K562 (cell line): Measurements from ENCODE around the gene ATCAY. TPM values are rescaled to one million over a fixed set of nuclear protein-coding genes. Genes with fewer than 3 reads are reported as not detected.

Experiments
- ATAC-seq: fragments of 200-7000 bp; cut with Tn5 transposase; 3 replicates; pipeline ENCODE4 v1.9.1; 2020; ENCODE audit warnings: moderate library complexity
- BruUV-seq: library from RNA; stranded (reverse); fragments of 400-500 nt; replicated peaks from 2 replicates; lab custom pipeline; 2021; lab: Mats Ljungman, UMichigan
- CTCF ChIA-PET: fragments of 300-600 bp; formaldehyde crosslinking; extraction: SDS; loops from one replicate; lab custom pipeline; 2021; ENCODE audit warnings: low intra/inter-chr PET ratio; lab: Yijun Ruan, JAX
- POLR2A ChIA-PET: fragments of 300-600, 350-650 bp; sonication (Branson Sonifier 250); formaldehyde crosslinking; extraction: SDS; loops from one replicate; lab custom pipeline; 2021; ENCODE audit warnings: antibody characterized with exemption, inconsistent platforms; lab: Yijun Ruan, JAX
- DNase-seq, 4 experiments: peaks; one replicate each; pipeline versions ENCODE4 v3.0.0 to v3.0.0-alpha.2; 2011 to 2018; ENCODE audit warnings: low spot score in 3 of 4, mixed read lengths in 3 of 4; ENCODE audit errors: extremely low read depth in 1 of 4
- FAIRE-seq: peaks from 2 replicates; lab custom pipeline; 2011; peaks lifted over from hg19 to GRCh38; lab: Jason Lieb, UNC
- H2AFZ ChIP-seq: 2 replicates; pipeline ENCODE4 v1.6.0; 2011; ENCODE audit warnings: low read depth, low read length, control low read depth, inconsistent platforms
- H3K27ac ChIP-seq: fragments of 200-600 bp; 3 replicates; pipeline ENCODE4 v1.8.0; 2011; ENCODE audit warnings: low read depth, mild to moderate bottlenecking, control low read depth, inconsistent platforms, low read length, moderate library complexity, mixed read lengths; ENCODE audit errors: extremely low read depth
- H3K27me3 ChIP-seq, 2 experiments: fragments of 300-600 bp in 1 of 2; 2 replicates in 1 of 2; 3 replicates in 1 of 2; pipeline versions ENCODE4 v1.6.0 to v1.8.0; 2011; ENCODE audit warnings: inconsistent platforms in 2 of 2, low read length in 2 of 2, mild to moderate bottlenecking in 1 of 2, mixed read lengths in 1 of 2, moderate library complexity in 1 of 2; ENCODE audit not compliant: control insufficient read depth in 2 of 2, insufficient read depth in 2 of 2
- H3K36me3 ChIP-seq: fragments of 300-600 bp; 3 replicates; pipeline ENCODE4 v1.8.0; 2011; ENCODE audit warnings: mild to moderate bottlenecking, low read length, inconsistent platforms; ENCODE audit not compliant: control insufficient read depth, insufficient read depth
- H3K4me1 ChIP-seq, 2 experiments: fragments of 200-600 bp in 1 of 2; replicated peaks in 1 of 2; 2 replicates in 1 of 2; 3 replicates in 1 of 2; pipeline versions ENCODE4 v1.5.1 to v1.8.0; 2011; ENCODE audit warnings: inconsistent platforms in 2 of 2, low read length in 2 of 2, mild to moderate bottlenecking in 1 of 2, mixed read lengths in 1 of 2, moderate library complexity in 1 of 2; ENCODE audit not compliant: control insufficient read depth in 2 of 2, insufficient read depth in 2 of 2
- H3K4me2 ChIP-seq: 2 replicates; pipeline ENCODE4 v1.6.1; 2011; ENCODE audit warnings: low read length, control low read depth, inconsistent platforms, mixed read lengths; ENCODE audit not compliant: insufficient read depth
- H3K4me3 ChIP-seq: fragments of 200-600 bp; sonication (generic), shearing (Covaris generic); 2 replicates; pipeline ENCODE4 v1.5.1; 2016; ENCODE audit warnings: control low read depth, inconsistent platforms
- H3K79me2 ChIP-seq: fragments of 200-600 bp; 3 replicates; pipeline ENCODE4 v1.8.0; 2011; ENCODE audit warnings: low read length, inconsistent platforms; ENCODE audit not compliant: control insufficient read depth, insufficient read depth
- H3K9ac ChIP-seq, 2 experiments: 2 replicates each; pipeline versions ENCODE4 v1.6.0 to v1.6.1; 2011; ENCODE audit warnings: low read depth in 2 of 2, low read length in 2 of 2, control low read depth in 1 of 2, inconsistent platforms in 1 of 2, mild to moderate bottlenecking in 1 of 2, mixed read lengths in 1 of 2; ENCODE audit not compliant: insufficient read depth in 1 of 2
- H3K9me1 ChIP-seq: one replicate; pipeline ENCODE4 v1.6.0; 2011; ENCODE audit warnings: inconsistent platforms, mild to moderate bottlenecking, low read length, moderate library complexity; ENCODE audit not compliant: control insufficient read depth, insufficient read depth
- H3K9me3 ChIP-seq: replicated peaks from 2 replicates; pipeline ENCODE4 v1.5.1; 2011; ENCODE audit warnings: low read depth, low read length, inconsistent platforms; ENCODE audit not compliant: control insufficient read depth, insufficient read depth
- H4K20me1 ChIP-seq: replicated peaks from 2 replicates; pipeline ENCODE4 v1.6.1; 2011; ENCODE audit warnings: low read length, inconsistent platforms, mixed read lengths; ENCODE audit not compliant: control insufficient read depth, insufficient read depth
- CHD4 ChIP-seq: fragments of 200-600 bp; sonication (generic); IDR thresholded peaks from 3 replicates; pipeline ENCODE4 v1.6.1; 2012; ENCODE audit warnings: low read depth, mild to moderate bottlenecking, mixed read lengths, low read length, inconsistent platforms; ENCODE audit not compliant: insufficient read depth, insufficient replicate concordance, poor library complexity, severe bottlenecking
- NCOA4 ChIP-seq: fragments of 450-650 bp; IDR thresholded peaks from 2 replicates; pipeline ENCODE4 v1.6.1; 2018; ENCODE audit warnings: mild to moderate bottlenecking; ENCODE audit not compliant: partially characterized antibody
- XRCC4 ChIP-seq: IDR thresholded peaks from one replicate; pipeline ENCODE4 v1.6.1; 2011; ENCODE audit not compliant: insufficient read depth, insufficient read length; ENCODE audit errors: extremely low read depth
- ZBTB7A ChIP-seq: IDR thresholded peaks from 2 replicates; pipeline ENCODE4 v1.6.1; 2011; ENCODE audit warnings: low read depth, mild to moderate bottlenecking, low read length, moderate library complexity, borderline replicate concordance; ENCODE audit not compliant: control insufficient read depth
- WGBS: fragments of 100-300 bp; shearing (Covaris generic); methylation state at CpG from one replicate; pipeline ENCODE4 v1.1.6; 2016; ENCODE audit warnings: low coverage, mixed read lengths; ENCODE audit not compliant: insufficient coverage; ENCODE audit errors: missing lambda C conversion rate; 5-methylcytosine and 5-hydroxymethylcytosine counted together
- in situ Hi-C: fragments of 300-500 bp; cut with MboI; formaldehyde crosslinking; loops from 4 replicates; pipeline ENCODE4 v1.15.0; 2018; ENCODE audit warnings: inconsistent platforms, mixed read lengths
- intact Hi-C: fragments of 100-400 bp; cut with micrococcal nuclease; formaldehyde crosslinking; loops from 2 replicates; pipeline ENCODE4 v1.14.2; 2022
- polyA plus RNA-seq, 8 experiments: library from polyadenylated mRNA; depleted of rRNA in 4 of 8; stranded (reverse) in 5 of 8; unstranded in 3 of 8; fragments of >200 nt; fragmentation: Nextera tagmentation in 2 of 8; fragmentation: Illumina TruSeq in 1 of 8; extraction: Ambion mirVana in 2 of 8; extraction: Trizol in 1 of 8; gene quantifications; 2 replicates each; pipeline versions ENCODE4 v1.2.1 to v1.2.3, GENCODE V29; 2011 to 2014; ENCODE audit warnings: inconsistent platforms in 1 of 8, missing spikeins in 1 of 8
- total RNA-seq, 7 experiments: library from RNA; depleted of rRNA in 6 of 7; stranded (reverse); fragments of >200 nt in 6 of 7; fragmentation: Illumina TruSeq in 2 of 7; extraction: Trizol in 2 of 7; gene quantifications; 2 replicates each; pipeline versions ENCODE4 v1.2.1 to v1.2.3, GENCODE V29; 2011 to 2021; ENCODE audit warnings: low replicate concordance in 1 of 7
- TF ChIP-seq, protein P1 (sequence below): fragments of 450-650 bp; IDR thresholded peaks from 2 replicates; pipeline ENCODE4 v1.6.1; 2016; ENCODE audit warnings: borderline replicate concordance
- TF ChIP-seq, protein P2 (sequence below), 3 experiments: fragments of 200-800 bp in 1 of 3; sonication (Bioruptor generic) in 1 of 3; sonication (generic) in 1 of 3; formaldehyde crosslinking in 1 of 3; IDR thresholded peaks; 2 replicates each; pipeline versions ENCODE4 v1.6.1 to v1.8.0; 2016 to 2022; ENCODE audit warnings: mild to moderate bottlenecking in 2 of 3, missing compliant biosample characterization in 2 of 3, missing genetic modification characterization in 2 of 3, missing genetic modification reagents in 1 of 3
- TF ChIP-seq, protein P3 (sequence below): fragments of 250-450 bp; sonication (Bioruptor Pico); IDR thresholded peaks from 2 replicates; pipeline ENCODE4 v1.8.0; 2022; ENCODE audit warnings: inconsistent platforms, mild to moderate bottlenecking, moderate library complexity, borderline replicate concordance

ATCAY gene
- total and polyA plus RNA-seq, 9 of the 15 experiments (the other 6 are each of a cell fraction or from before 2014, with no cell fraction given) = not detected

DNA sequence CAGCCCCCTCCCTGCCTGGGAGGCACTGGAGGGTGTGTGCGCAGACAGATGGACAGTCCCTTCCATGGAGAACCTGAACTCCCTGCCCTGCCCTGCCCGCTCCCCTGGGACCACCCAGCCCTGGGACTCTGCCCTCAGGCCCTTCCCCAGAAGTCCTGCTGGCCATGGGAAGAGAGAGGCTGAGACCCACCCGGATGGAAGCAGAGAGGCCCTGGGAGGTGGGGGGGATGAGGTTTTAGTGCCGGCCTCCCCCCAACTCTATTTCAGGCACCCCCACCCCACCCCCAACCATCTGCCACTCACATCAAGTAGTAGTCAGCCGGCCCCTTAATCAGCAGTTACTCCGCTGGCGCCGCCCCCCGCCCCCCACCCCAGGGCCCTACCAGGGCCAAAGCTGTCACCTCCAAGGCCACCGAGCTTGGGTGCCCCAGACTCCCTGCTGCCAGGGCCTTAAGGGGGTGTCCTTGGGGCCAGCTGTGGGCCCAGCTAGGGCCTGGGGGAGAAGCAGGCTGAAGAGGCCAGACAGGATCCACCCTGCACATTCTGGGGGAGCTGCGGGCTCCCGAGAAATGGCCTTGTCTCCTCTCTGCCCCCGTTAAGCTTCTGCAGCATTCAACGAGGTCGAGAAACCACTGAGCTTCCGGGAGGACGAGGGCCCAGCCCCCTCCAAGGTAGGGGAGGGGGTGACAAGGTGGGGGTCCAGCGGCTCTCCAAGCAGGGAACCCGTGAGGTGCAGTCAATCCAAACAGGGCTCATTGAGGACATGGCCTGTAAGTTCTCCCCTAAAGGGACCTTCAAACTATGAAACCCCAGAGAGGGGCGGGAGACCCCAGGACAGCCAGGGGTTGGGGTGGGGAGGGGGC, 69.7 kb downstream of the ATCAY start:
- BruUV-seq = no TSS peak
- Histone ChIP-seq H3K4me1 (peaks cover 33 to 66% of the 10 kb centered on the region in 2 experiments), H3K36me3 (no peaks in the 10 kb centered on the region), H3K9me1 (peaks cover 7% of the 10 kb centered on the region), H3K9ac (peak overlapping the region; percentile 62 to 91), H2AFZ (peak overlapping the region; percentile 78), H3K9me3 (no peaks in the 10 kb centered on the region), H3K27ac (peak overlapping the region; percentile 60), H4K20me1 (peaks cover 4% of the 10 kb centered on the region; the same call in 1 of the 2 replicates), H3K4me2 (peak overlapping the region; percentile 46), H3K4me3 (no peak overlapping the region; the same call in 1 of the 2 replicates), H3K27me3 (no peaks in the 10 kb centered on the region), H3K79me2 (no peaks in the 10 kb centered on the region)
- peak; percentile 94 for TF ChIP-seq ZBTB7A
- TF ChIP-seq, protein P1, sequence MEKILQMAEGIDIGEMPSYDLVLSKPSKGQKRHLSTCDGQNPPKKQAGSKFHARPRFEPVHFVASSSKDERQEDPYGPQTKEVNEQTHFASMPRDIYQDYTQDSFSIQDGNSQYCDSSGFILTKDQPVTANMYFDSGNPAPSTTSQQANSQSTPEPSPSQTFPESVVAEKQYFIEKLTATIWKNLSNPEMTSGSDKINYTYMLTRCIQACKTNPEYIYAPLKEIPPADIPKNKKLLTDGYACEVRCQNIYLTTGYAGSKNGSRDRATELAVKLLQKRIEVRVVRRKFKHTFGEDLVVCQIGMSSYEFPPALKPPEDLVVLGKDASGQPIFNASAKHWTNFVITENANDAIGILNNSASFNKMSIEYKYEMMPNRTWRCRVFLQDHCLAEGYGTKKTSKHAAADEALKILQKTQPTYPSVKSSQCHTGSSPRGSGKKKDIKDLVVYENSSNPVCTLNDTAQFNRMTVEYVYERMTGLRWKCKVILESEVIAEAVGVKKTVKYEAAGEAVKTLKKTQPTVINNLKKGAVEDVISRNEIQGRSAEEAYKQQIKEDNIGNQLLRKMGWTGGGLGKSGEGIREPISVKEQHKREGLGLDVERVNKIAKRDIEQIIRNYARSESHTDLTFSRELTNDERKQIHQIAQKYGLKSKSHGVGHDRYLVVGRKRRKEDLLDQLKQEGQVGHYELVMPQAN = no peak
- TF ChIP-seq, protein P2, sequence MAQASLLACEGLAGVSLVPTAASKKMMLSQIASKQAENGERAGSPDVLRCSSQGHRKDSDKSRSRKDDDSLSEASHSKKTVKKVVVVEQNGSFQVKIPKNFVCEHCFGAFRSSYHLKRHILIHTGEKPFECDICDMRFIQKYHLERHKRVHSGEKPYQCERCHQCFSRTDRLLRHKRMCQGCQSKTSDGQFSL (CRISPR knock-in tag; IDR thresholded peaks at IDR 0.05) = no peak
- TF ChIP-seq, protein P2 (tag; IDR thresholded peaks at IDR 0.05) = peak in 1 of 2 experiments; percentile 47; a peak in 1 of 4 replicates
- TF ChIP-seq, protein P3, sequence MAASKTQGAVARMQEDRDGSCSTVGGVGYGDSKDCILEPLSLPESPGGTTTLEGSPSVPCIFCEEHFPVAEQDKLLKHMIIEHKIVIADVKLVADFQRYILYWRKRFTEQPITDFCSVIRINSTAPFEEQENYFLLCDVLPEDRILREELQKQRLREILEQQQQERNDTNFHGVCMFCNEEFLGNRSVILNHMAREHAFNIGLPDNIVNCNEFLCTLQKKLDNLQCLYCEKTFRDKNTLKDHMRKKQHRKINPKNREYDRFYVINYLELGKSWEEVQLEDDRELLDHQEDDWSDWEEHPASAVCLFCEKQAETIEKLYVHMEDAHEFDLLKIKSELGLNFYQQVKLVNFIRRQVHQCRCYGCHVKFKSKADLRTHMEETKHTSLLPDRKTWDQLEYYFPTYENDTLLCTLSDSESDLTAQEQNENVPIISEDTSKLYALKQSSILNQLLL (CRISPR knock-in tag) = no peak
- no peak for TF ChIP-seq NCOA4
- TF ChIP-seq CHD4 = no peak
- no peak for TF ChIP-seq XRCC4
- DNase-seq = peak; percentile 30 to 64 (median 52)
- 27% methylated on average over 13 of the region's 20 CpGs for WGBS
- in situ Hi-C loops (no loop called here), intact Hi-C loops (no loop called here)
- FAIRE-seq = peak; percentile 62
- peak; percentile 4; the same call in 2 of the 3 replicates for ATAC-seq
- CTCF ChIA-PET = no interaction called here
- POLR2A ChIA-PET = interaction anchor here (0.6 to 2.1 kb wide), 6 partner anchors 19 to 86 kb away, joined by 3 to 9 read pairs (median 4); partner anchors contain the start of genes DAPK3 and EEF2
